Measurements from ENCODE around the gene HIVEP3. TPM values are rescaled to one million over a fixed set of nuclear protein-coding genes. Genes with fewer than 3 reads are reported as not detected.
"Not testable (repeated sequence)": the region's sequence is repeated elsewhere in the genome, so short reads cannot be mapped to it uniquely, and the experiment has no call there.

The HIVEP3 gene
- total RNA-seq, 2 donors from 2014 or later, result 2.3 to 12.8 TPM

DNA sequence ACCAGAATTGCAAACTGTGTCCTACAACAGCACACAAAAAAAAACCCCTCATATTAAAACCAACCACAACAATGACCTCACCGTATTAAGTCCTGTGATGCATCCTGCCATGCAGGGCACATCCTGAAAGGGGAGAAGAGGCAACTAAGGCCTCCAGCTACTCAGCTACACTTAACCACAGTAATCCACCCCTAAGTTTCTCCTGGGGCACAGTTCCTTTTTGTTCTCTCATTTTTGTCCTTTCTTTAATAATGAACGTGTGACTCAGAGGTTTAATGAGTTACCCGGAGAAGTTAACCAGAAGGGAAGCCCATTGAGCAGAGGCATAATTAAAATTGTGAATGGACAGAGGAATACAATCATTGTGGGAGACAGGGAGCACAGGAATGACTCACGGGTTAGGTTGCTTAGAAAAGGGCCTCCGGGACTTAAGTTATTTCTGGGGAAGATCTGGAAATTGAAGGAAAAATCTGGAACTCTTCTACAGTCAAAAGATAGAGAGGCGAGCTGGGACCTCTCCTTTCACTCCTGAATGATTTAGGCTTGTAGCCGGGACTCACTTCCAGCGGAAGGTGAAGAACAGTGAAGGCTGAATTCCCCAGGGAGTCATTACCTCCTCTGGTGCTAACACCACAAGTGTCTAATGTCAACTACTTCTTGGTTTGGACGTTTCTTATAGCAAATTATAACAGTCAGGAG, 36.9 kb upstream of the HIVEP3 start:
- no peaks in the 10 kb centered on the region for H3K4me1 ChIP-seq (ENCODE audit: control insufficient read depth in 1 of 2, low read depth in 2 of 2)
- H3K27ac ChIP-seq, result no peak overlapping the region
- TF ChIP-seq, protein P1, sequence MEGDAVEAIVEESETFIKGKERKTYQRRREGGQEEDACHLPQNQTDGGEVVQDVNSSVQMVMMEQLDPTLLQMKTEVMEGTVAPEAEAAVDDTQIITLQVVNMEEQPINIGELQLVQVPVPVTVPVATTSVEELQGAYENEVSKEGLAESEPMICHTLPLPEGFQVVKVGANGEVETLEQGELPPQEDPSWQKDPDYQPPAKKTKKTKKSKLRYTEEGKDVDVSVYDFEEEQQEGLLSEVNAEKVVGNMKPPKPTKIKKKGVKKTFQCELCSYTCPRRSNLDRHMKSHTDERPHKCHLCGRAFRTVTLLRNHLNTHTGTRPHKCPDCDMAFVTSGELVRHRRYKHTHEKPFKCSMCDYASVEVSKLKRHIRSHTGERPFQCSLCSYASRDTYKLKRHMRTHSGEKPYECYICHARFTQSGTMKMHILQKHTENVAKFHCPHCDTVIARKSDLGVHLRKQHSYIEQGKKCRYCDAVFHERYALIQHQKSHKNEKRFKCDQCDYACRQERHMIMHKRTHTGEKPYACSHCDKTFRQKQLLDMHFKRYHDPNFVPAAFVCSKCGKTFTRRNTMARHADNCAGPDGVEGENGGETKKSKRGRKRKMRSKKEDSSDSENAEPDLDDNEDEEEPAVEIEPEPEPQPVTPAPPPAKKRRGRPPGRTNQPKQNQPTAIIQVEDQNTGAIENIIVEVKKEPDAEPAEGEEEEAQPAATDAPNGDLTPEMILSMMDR (IDR thresholded peaks at IDR 0.05), result no peak
- no peak overlapping the region for H3K4me3 ChIP-seq
- H3K36me3 ChIP-seq, result no peaks in the 10 kb centered on the region
- H3K9me3 ChIP-seq, result no peaks in the 10 kb centered on the region
- no peaks in the 10 kb centered on the region for H3K27me3 ChIP-seq (replicated peaks; ENCODE audit: insufficient read depth)
- DNase-seq (ENCODE audit: low spot score) (no peak), ATAC-seq (ENCODE audit: insufficient number of reproducible peaks, low FRiP score, low read depth) (no peak)

DNA sequence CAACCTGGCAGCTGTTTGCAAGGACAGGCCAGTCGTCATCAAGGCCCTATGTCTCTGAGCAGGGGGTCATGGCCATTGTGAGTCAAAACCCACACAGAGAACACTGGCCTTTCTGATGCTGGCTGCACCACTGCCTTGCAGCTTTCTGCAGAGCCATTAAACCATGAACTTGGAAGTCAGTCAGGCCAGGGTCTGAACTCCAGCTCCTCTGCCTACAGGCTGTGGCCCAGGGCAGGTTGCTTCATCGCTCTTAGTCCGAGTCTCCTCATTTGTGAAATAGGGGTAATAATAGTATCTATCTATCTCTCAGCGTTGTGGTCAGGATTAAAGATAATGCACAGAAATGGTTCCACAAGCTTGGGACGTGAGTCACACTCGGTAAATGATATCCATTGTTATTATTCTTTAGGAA, 35.8 kb upstream of the HIVEP3 start:
- Histone ChIP-seq H3K4me3 (no peak overlapping the region), H3K27me3 (replicated peaks; ENCODE audit: insufficient read depth) (no peaks in the 10 kb centered on the region), H3K9me3 (no peaks in the 10 kb centered on the region), H3K36me3 (no peaks in the 10 kb centered on the region), H3K4me1 (ENCODE audit: control insufficient read depth in 1 of 2, low read depth in 2 of 2) (no peaks in the 10 kb centered on the region), H3K27ac (no peak overlapping the region)
- no peak for DNase-seq (ENCODE audit: low spot score)
- TF ChIP-seq, protein P1 (IDR thresholded peaks at IDR 0.05), result no peak
- no peak for ATAC-seq (ENCODE audit: insufficient number of reproducible peaks, low FRiP score, low read depth)

DNA sequence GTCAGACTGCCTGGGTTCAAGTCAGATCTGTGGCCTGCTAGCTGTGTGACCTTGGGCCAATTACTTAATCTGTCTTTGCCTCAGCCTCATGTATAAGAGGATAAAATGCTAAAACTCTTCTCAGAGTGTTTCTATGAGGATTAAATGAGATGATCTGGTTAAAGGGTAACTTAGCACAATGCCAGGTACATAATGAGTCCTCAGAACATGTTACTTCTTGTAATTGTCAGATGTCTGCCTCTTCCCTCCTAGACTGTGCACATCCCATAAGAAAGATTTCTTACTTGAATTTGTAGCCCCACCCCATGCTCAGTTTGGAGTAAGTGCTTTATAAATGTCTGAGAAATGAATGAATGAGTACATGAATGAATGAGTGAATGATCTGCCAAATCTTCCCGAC, 34.6 kb upstream of the HIVEP3 start:
- ATAC-seq (ENCODE audit: insufficient number of reproducible peaks, low FRiP score, low read depth), result no peak
- TF ChIP-seq, protein P1 (IDR thresholded peaks at IDR 0.05), result no peak
- no peaks in the 10 kb centered on the region for H3K27me3 ChIP-seq (replicated peaks; ENCODE audit: insufficient read depth)
- no peaks in the 10 kb centered on the region for H3K9me3 ChIP-seq
- no peaks in the 10 kb centered on the region for H3K4me1 ChIP-seq (ENCODE audit: control insufficient read depth in 1 of 2, low read depth in 2 of 2)
- no peak for DNase-seq (ENCODE audit: low spot score)
- H3K4me3 ChIP-seq, result no peak overlapping the region
- H3K36me3 ChIP-seq, result no peaks in the 10 kb centered on the region
- no peak overlapping the region for H3K27ac ChIP-seq

DNA sequence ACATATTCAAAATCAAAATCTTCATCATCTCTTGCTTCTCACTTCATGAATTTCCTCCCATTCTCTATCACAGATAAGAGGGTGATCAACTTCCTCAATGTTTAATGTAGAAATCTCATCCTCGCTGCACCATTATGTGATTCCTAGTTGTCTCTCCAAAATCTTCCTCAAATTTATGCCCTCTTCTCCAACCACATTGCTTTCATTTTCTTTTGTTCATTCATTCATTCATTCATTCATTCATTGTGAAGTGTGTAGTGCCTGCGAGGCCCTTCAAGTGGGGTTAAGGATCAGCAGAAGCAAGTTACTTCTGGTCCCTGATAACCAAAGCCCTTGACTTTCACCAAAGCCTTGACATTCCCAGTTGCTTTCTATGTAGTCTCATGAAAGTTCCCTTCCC, 33.5 kb upstream of the HIVEP3 start:
- Histone ChIP-seq H3K9me3 (no peaks in the 10 kb centered on the region), H3K4me3 (no peak overlapping the region), H3K27ac (no peak overlapping the region), H3K27me3 (replicated peaks; ENCODE audit: insufficient read depth) (no peaks in the 10 kb centered on the region), H3K36me3 (no peaks in the 10 kb centered on the region), H3K4me1 (ENCODE audit: control insufficient read depth in 1 of 2, low read depth in 2 of 2) (no peaks in the 10 kb centered on the region)
- ATAC-seq (ENCODE audit: insufficient number of reproducible peaks, low FRiP score, low read depth) (no peak), DNase-seq (ENCODE audit: low spot score) (no peak)
- TF ChIP-seq, protein P1 (IDR thresholded peaks at IDR 0.05), result no peak

DNA sequence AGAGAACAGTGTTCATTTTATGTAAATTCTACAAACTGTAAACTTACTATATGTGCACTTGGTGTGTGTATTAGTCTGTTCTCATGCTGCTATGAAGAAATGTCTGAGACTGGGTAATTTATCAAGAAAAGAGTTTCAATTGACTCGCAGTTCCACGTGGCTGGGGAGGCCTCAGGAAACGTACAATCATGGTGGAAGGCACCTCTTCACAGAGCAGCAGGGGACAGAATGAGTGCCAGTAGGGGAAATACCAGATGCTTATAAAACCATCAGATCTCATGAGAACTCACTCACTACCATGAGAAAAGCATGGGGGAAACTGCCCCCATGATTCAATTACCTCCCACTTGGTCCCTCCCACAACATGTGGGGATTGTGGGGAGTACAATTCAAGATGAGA, 32.8 kb upstream of the HIVEP3 start:
- ATAC-seq (ENCODE audit: insufficient number of reproducible peaks, low FRiP score, low read depth); H3K4me1 ChIP-seq (ENCODE audit: control insufficient read depth in 1 of 2, low read depth in 2 of 2); H3K4me3 ChIP-seq; H3K36me3 ChIP-seq; H3K27me3 ChIP-seq (replicated peaks; ENCODE audit: insufficient read depth); H3K27ac ChIP-seq; H3K9me3 ChIP-seq; DNase-seq (ENCODE audit: low spot score): not testable (repeated sequence)

DNA sequence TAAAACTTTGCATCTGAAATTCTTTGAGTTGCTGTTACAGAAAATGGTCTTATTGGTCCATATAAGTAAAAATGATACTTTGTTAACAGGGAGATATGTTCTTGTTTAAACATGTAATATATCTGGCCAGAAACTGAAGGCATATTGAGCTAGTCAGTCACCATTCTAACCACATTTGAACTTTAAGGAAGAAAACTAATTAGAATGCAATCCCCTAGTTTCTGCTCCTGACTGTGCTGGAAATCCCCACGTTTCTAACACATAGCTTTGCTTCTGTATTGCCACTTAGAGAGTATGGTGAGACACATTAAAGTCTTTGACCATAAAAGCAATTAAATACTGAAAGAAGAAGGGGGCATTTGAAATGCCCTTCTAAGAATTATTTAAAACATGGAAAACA, 32.1 kb upstream of the HIVEP3 start:
- TF ChIP-seq, protein P1 (IDR thresholded peaks at IDR 0.05), result no peak
- no peak for ATAC-seq (ENCODE audit: insufficient number of reproducible peaks, low FRiP score, low read depth)
- no peak for DNase-seq (ENCODE audit: low spot score)

DNA sequence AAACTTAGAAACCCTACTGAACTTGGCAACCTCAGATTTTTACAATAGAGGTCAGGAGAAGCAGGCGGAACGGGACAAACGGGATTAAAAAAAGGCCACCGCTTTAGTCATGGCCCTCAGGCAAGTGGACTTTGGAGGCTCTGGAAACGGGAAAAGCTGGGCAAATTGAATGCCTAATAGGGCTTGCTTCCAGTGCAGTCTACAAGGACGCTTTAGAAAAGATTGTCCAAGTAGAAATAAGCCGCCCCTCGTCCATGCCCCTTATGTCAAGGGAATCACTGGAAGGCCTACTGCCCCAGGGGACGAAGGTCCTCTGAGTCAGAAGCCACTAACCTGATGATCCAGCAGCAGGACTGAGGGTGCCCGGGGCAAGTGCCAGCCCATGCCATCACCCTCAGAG, 27.2 kb upstream of the HIVEP3 start:
- DNase-seq (ENCODE audit: low spot score); H3K4me3 ChIP-seq; H3K9me3 ChIP-seq; H3K27ac ChIP-seq; ATAC-seq (ENCODE audit: insufficient number of reproducible peaks, low FRiP score, low read depth); H3K4me1 ChIP-seq (ENCODE audit: control insufficient read depth in 1 of 2, low read depth in 2 of 2); H3K36me3 ChIP-seq; H3K27me3 ChIP-seq (replicated peaks; ENCODE audit: insufficient read depth): not testable (repeated sequence)

More for the DNA sequence above, 32.1 kb upstream of the HIVEP3 start:
- Histone ChIP-seq H3K27me3 (replicated peaks; ENCODE audit: insufficient read depth) (no peaks in the 10 kb centered on the region), H3K27ac (no peak overlapping the region), H3K9me3 (no peaks in the 10 kb centered on the region), H3K4me3 (no peak overlapping the region), H3K36me3 (no peaks in the 10 kb centered on the region), H3K4me1 (ENCODE audit: control insufficient read depth in 1 of 2, low read depth in 2 of 2) (no peaks in the 10 kb centered on the region)
